HEK293T (cell line): ENCODE measurements around the gene ME1.

Source experiments
- CTBP1 ChIP-seq: fragments of 450-650 bp; IDR thresholded peaks from 2 replicates; pipeline ENCODE4 v1.6.1; 2016; ENCODE audit warnings: borderline replicate concordance
- FOXA1 ChIP-seq: fragments of 450-650 bp; IDR thresholded peaks from 2 replicates; pipeline ENCODE4 v1.6.1; 2016; ENCODE audit warnings: mild to moderate bottlenecking
- FOXM1 ChIP-seq: fragments of 450-650 bp; IDR thresholded peaks from 2 replicates; pipeline ENCODE4 v1.6.1; 2017; ENCODE audit warnings: mild to moderate bottlenecking, borderline replicate concordance
- SP1 ChIP-seq: fragments of 450-650 bp; IDR thresholded peaks from 2 replicates; pipeline ENCODE4 v1.6.1; 2017
- SUZ12 ChIP-seq: fragments of 450-650 bp; IDR thresholded peaks from 2 replicates; pipeline ENCODE4 v1.6.1; 2016; ENCODE audit warnings: mild to moderate bottlenecking
- TF ChIP-seq, protein P1 (sequence below): fragments of 450-650 bp; IDR thresholded peaks from 2 replicates; pipeline ENCODE4 v1.6.1; 2016

DNA sequence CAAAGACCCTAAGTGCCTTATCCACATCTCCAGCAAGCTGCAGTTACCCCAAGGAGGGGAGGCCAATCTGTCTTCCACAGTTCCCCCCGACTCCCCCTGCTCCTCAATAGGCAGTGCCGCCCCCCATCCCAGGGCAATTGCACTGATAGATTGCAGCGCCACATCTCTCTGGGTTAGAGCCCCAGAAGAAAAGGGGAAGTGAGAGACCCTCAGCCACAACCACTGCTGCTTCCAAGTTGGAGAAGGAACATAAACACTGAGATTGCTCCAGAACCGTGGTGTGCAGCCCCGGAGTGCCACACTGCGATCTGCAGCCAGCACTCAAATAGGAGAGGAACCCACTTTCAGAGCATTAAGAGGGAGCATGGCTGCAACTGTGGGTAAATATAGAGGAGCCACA, 136.2 kb downstream of the ME1 start:
- TF ChIP-seq SP1 (no peak), FOXM1 (no peak), FOXA1 (no peak), CTBP1 (no peak), SUZ12 (no peak)
- TF ChIP-seq, protein P1, sequence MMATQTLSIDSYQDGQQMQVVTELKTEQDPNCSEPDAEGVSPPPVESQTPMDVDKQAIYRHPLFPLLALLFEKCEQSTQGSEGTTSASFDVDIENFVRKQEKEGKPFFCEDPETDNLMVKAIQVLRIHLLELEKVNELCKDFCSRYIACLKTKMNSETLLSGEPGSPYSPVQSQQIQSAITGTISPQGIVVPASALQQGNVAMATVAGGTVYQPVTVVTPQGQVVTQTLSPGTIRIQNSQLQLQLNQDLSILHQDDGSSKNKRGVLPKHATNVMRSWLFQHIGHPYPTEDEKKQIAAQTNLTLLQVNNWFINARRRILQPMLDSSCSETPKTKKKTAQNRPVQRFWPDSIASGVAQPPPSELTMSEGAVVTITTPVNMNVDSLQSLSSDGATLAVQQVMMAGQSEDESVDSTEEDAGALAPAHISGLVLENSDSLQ: no peak
